Panc1 (cell line): ENCODE data around the gene CDYL2. TPM values are rescaled to one million over a fixed set of nuclear protein-coding genes. Genes with fewer than 3 reads are reported as not detected.

Experiments used
- ATAC-seq: fragments of 200-7000 bp; cut with Tn5 transposase; 2 replicates; pipeline ENCODE4 v1.9.1; 2020; ENCODE audit warnings: mild to moderate bottlenecking, moderate library complexity
- BruUV-seq: library from RNA; stranded (reverse); fragments of 400-500 nt; replicated peaks from 2 replicates; lab custom pipeline; 2021; lab: Mats Ljungman, UMichigan
- CTCF ChIA-PET: fragments of 300-600 bp; sonication (Branson Sonifier 250); formaldehyde crosslinking; loops from one replicate; lab custom pipeline; 2022; ENCODE audit warnings: antibody characterized with exemption; lab: Charles Lee
- POLR2A ChIA-PET: fragments of 300-600 bp; sonication (Branson Sonifier 250); formaldehyde crosslinking; loops from one replicate; lab custom pipeline; 2022; ENCODE audit warnings: antibody characterized with exemption; lab: Charles Lee
- DNase-seq: peaks from one replicate; pipeline ENCODE4 v3.0.0-alpha.2; 2010; ENCODE audit warnings: low read depth, low spot score
- H3K27ac ChIP-seq: 2 replicates; pipeline ENCODE4 v1.5.1; 2011; ENCODE audit warnings: mild to moderate bottlenecking, low read length, inconsistent platforms
- H3K27me3 ChIP-seq: fragments of 200-500 bp; sonication (Bioruptor generic); 2 replicates; pipeline ENCODE4 v1.6.0; 2014; ENCODE audit warnings: low read length, inconsistent platforms; ENCODE audit not compliant: control insufficient read depth, insufficient read depth
- H3K36me3 ChIP-seq: fragments of 200-500 bp; sonication (Bioruptor generic); 2 replicates; pipeline ENCODE4 v1.5.1; 2014; ENCODE audit warnings: inconsistent platforms, mild to moderate bottlenecking, low read length, moderate library complexity; ENCODE audit not compliant: control insufficient read depth, insufficient read depth
- H3K4me1 ChIP-seq: 2 replicates; pipeline ENCODE4 v1.5.1; 2011; ENCODE audit warnings: inconsistent platforms, mild to moderate bottlenecking, low read length, moderate library complexity; ENCODE audit not compliant: control insufficient read depth, insufficient read depth
- H3K4me3 ChIP-seq, 2 experiments: 2 replicates each; pipeline ENCODE4 v1.5.1; 2011 to 2012; ENCODE audit warnings: low read depth in 2 of 2, low read length in 2 of 2, mild to moderate bottlenecking in 2 of 2, inconsistent platforms in 1 of 2, moderate library complexity in 1 of 2
- H3K9me3 ChIP-seq: fragments of 200-500 bp; sonication (Bioruptor generic); 2 replicates; pipeline ENCODE4 v1.5.1; 2014; ENCODE audit warnings: low read depth, mild to moderate bottlenecking, inconsistent platforms, low read length, moderate library complexity; ENCODE audit not compliant: control insufficient read depth, insufficient read depth
- CTCF ChIP-seq: fragments of 450-650 bp; IDR thresholded peaks from 2 replicates; pipeline ENCODE4 v1.5.1; 2017; ENCODE audit warnings: mild to moderate bottlenecking
- POLR2AphosphoS5 ChIP-seq: IDR thresholded peaks from 2 replicates; pipeline ENCODE4 v1.6.1; 2012; ENCODE audit warnings: mild to moderate bottlenecking, low read depth, low read length, moderate library complexity
- REST ChIP-seq, 2 experiments: IDR thresholded peaks; 2 replicates each; pipeline ENCODE4 v1.6.1; 2011 to 2012; ENCODE audit warnings: low read depth in 2 of 2, control low read depth in 1 of 2, low read length in 1 of 2, mild to moderate bottlenecking in 1 of 2, moderate library complexity in 1 of 2; ENCODE audit not compliant: insufficient read depth in 1 of 2
- SIN3A ChIP-seq: IDR thresholded peaks from 2 replicates; pipeline ENCODE4 v1.6.1; 2012; ENCODE audit warnings: low read depth, mild to moderate bottlenecking, low read length, moderate library complexity, borderline replicate concordance; ENCODE audit not compliant: insufficient read depth
- TCF7L2 ChIP-seq: IDR thresholded peaks from 2 replicates; pipeline ENCODE4 v1.6.1; 2011; ENCODE audit warnings: mild to moderate bottlenecking, low read depth, low read length, inconsistent platforms
- in situ Hi-C: cut with HindIII; loops from 2 replicates; pipeline ENCODE4 v1.10.0; 2016; ENCODE audit warnings: low sequenced_read_pairs, low pct_unique_long_range_greater_than_20kb
- intact Hi-C: fragments of 100-400 bp; cut with micrococcal nuclease; formaldehyde crosslinking; loops from one replicate; pipeline ENCODE4 v1.10.0; 2022; ENCODE audit not compliant: unreplicated experiment
- total RNA-seq: library from RNA; stranded (reverse); gene quantifications from one replicate; pipeline ENCODE4 v1.2.1, GENCODE V29; 2021; ENCODE audit not compliant: unreplicated experiment

Gene CDYL2
- total RNA-seq, 1 experiment from 2014 or later: 6.1 TPM

DNA sequence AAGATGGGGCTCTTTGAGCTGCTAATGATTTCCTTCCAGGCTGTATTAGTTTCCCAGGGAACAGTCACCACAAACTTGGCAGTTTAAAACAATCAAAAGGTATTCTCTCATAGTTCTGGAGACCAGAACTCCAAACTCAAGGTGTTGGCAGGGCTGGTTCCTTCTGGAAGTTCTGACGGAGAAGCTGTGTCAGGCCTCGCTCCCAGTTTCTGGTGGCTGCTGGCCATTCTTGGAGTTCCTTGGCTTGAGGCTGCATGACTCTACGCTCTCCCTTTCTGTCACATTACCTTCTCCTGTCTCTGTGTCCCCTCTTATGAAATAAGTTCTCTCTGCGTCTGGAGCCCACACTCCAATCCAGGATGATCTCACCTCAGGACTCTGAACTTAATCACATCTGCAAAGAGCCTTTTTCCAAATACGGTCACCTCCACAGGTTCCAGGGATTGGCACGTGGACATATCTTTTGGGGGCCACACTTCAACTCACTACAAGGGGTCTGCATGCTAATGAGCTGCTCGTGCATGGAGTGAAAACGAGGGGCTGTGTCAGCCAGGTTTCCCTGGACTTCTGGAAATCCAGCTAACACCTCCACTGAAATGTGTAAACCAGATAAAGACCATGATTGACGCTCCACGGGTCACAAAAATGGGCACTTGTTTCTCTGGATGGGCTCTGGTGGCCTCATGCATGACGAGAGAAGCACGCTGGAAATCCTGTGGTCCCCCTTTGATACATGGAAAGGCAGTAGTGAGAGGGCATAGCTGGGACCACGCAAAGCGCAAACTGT, 185.3 kb downstream of the CDYL2 start:
- BruUV-seq: no TSS peak
- POLR2A ChIA-PET: no interaction called here

GRCh38 chr16:80616362-80616761, 188.0 kb downstream of the CDYL2 start:
- Histone ChIP-seq H3K27me3 (no peaks in the 10 kb centered on the region), H3K4me1 (no peaks in the 10 kb centered on the region), H3K27ac (no peak overlapping the region), H3K36me3 (no peaks in the 10 kb centered on the region), H3K4me3 (no peak overlapping the region), H3K9me3 (no peaks in the 10 kb centered on the region)
- intact Hi-C loops (no loop called here), in situ Hi-C loops (no loop called here)
- CTCF ChIA-PET: no interaction called here
- DNase-seq (no peak), ATAC-seq (no peak)
- TF ChIP-seq SIN3A (no peak), CTCF (no peak), POLR2AphosphoS5 (no peak), TCF7L2 (no peak), REST (IDR thresholded peaks at IDR 0.05; ENCODE audit: insufficient read depth in 1 of 2, low read depth in 2 of 2, low read length in 1 of 2) (no peak)
- POLR2A ChIA-PET: no interaction called here
- BruUV-seq: no TSS peak

More for the DNA sequence above, 185.3 kb downstream of the CDYL2 start:
- Histone ChIP-seq H3K9me3 (no peaks in the 10 kb centered on the region), H3K27me3 (no peaks in the 10 kb centered on the region), H3K36me3 (no peaks in the 10 kb centered on the region), H3K4me3 (no peak overlapping the region), H3K4me1 (no peaks in the 10 kb centered on the region; the same call in 1 of the 2 replicates), H3K27ac (no peak overlapping the region)
- CTCF ChIA-PET: no interaction called here
- TF ChIP-seq SIN3A (no peak), POLR2AphosphoS5 (no peak), TCF7L2 (no peak), CTCF (no peak), REST (IDR thresholded peaks at IDR 0.05; ENCODE audit: insufficient read depth in 1 of 2, low read depth in 2 of 2, low read length in 1 of 2) (no peak)
- intact Hi-C loops (no loop called here), in situ Hi-C loops (no loop called here)
- ATAC-seq (no peak), DNase-seq (no peak)
